Astrocyte of the spinal cord (primary cell): ENCODE results near the gene ATG16L2.

Source experiments
- DNase-seq: peaks from one replicate; pipeline ENCODE4 v3.0.0; 2011; ENCODE audit warnings: low read depth, low spot score
- H3K4me3 ChIP-seq: 2 replicates; pipeline ENCODE4 v1.5.1; 2011; ENCODE audit warnings: low read depth, mild to moderate bottlenecking, low read length, moderate library complexity
- in situ Hi-C: cut with HindIII; loops from 2 replicates; pipeline ENCODE4 v1.10.0; 2017; ENCODE audit warnings: low sequenced_read_pairs
- TF ChIP-seq, protein P1 (sequence below): IDR thresholded peaks from 2 replicates; pipeline ENCODE4 v1.5.1; 2012; ENCODE audit warnings: low read depth, mild to moderate bottlenecking, low read length, inconsistent platforms

ATG16L2 gene

DNA sequence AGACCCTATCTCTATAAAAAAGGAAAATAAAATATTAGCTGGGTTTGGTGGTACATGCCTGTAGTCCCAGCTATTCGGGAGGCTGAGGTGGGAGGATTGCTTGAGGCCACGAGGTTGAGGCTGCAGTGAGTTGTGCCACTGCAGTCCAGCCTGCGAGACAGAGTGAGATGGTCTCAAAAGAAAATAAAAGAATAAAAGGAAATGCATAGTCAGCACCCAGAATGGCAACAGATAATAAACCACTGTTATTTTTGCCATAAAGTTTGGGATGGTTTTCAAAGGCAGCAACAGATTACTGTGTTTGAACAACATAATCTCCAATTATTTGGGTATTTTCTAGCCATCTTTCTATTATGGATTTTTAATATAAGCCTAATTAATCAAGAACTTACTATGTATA lies 61.9 kb downstream of the ATG16L2 start:
- DNase-seq, result no peak
- in situ Hi-C loops, result no loop called here
- H3K4me3 ChIP-seq, result no peak overlapping the region
- TF ChIP-seq, protein P1, sequence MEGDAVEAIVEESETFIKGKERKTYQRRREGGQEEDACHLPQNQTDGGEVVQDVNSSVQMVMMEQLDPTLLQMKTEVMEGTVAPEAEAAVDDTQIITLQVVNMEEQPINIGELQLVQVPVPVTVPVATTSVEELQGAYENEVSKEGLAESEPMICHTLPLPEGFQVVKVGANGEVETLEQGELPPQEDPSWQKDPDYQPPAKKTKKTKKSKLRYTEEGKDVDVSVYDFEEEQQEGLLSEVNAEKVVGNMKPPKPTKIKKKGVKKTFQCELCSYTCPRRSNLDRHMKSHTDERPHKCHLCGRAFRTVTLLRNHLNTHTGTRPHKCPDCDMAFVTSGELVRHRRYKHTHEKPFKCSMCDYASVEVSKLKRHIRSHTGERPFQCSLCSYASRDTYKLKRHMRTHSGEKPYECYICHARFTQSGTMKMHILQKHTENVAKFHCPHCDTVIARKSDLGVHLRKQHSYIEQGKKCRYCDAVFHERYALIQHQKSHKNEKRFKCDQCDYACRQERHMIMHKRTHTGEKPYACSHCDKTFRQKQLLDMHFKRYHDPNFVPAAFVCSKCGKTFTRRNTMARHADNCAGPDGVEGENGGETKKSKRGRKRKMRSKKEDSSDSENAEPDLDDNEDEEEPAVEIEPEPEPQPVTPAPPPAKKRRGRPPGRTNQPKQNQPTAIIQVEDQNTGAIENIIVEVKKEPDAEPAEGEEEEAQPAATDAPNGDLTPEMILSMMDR, result no peak
